CD4-positive, alpha-beta T cell treated with Interleukin-2 at 100 ng/mL for 4 hours (primary cell): ENCODE data around the gene CPA4.
"Not testable (repeated sequence)": the region's sequence is repeated elsewhere in the genome, so short reads cannot be mapped to it uniquely, and the experiment has no call there.

Experiments
- DNase-seq: peaks from one replicate; pipeline ENCODE4 v3.0.0-alpha.2; 2020; ENCODE audit warnings: low spot score

Gene CPA4

GRCh38 chr7:130303127-130303526 is 10.2 kb downstream of the CPA4 start:
- no peak for DNase-seq

DNA sequence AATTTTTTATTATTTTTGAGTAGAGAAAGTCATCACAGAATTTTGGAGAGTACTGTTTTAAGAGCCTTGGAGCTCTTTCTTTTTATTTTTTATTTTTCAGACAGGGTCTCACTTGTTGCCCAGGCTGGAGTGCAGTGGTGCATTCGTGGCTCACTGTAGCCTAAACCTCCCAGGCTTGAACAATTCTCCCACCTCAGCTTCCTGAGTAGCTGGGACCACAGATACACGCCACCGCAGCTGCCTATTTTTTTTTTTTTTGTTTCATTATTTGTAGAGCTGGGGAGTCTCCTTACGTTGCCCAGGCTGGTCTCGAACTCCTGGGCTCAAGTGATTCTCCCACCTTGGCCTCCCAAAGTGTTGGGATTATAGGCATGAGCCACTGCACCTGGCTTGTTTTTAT is 10.6 kb downstream of the CPA4 start:
- no peak for DNase-seq

DNA sequence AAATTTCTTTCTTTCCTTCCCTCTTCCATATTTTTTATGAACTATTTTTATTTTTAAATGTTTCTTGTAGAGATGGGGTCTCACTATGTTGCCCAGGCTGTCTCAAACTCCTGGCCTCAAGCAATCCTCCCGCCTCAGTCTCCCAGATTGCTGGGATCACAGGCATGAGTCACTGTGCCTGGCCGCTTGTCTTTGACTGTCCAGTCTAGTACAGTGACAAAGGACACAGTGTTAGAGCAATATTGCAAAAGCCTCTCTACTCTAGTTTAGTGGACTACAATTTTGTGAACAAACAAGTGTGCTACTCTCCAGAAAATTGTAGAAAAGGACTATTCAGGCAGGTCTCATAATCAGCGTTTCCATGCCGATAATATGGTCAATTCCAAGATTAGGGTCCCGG is 11.0 kb downstream of the CPA4 start:
- no peak for DNase-seq

- no peak for DNase-seq
Observed at GRCh38 chr7:130304878-130305277, 11.9 kb downstream of the CPA4 start.

DNA sequence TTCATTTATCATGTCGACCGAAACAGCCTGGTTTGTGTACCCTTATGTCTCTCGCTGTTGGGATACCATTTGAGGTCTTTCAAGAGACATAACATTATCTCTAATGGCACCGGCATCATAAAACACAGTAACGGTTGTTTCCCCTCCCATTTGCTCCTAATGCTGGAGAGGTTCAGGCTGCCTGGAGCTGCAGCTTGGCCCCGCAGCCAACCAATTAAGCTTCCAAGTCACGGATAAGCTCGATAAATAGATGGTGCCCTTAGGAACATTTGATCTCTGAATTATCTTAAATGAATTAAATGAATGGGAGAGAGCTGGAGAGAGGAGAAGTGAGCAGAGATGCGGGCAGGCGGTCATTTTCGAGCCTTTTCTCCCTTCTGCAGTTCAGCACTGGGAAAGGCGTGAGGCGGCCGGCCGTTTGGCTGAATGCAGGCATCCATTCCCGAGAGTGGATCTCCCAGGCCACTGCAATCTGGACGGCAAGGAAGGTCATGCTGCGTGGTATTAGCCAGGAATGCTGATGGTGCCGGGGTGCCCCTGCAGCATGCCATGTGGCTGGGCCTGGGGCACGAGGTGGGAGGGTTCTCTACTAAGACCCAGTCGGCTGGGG is 12.6 kb downstream of the CPA4 start:
- no peak for DNase-seq

GRCh38 chr7:130309986-130310385 is 17.0 kb downstream of the CPA4 start:
- DNase-seq, result no peak

DNA sequence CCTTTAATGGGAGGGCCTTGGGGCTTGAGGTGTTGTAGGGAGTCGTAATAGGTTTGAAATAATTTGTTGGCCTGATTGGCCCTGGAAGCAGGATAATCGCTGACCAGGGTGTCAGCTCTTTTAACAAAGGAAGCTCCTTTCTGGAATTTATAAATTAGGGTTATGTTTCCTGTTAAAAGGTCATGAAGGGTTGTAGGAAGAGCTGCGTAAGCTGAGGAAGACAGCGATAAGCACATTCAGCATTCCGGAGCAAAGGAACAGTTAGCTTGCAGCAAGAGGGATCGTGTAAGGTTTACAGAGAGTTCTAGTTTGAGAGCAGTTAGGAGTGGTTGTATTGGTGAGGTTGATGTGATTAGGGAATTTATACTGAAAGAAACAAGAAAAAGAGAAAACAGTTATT is 21.3 kb downstream of the CPA4 start:
- no peak for DNase-seq

DNA sequence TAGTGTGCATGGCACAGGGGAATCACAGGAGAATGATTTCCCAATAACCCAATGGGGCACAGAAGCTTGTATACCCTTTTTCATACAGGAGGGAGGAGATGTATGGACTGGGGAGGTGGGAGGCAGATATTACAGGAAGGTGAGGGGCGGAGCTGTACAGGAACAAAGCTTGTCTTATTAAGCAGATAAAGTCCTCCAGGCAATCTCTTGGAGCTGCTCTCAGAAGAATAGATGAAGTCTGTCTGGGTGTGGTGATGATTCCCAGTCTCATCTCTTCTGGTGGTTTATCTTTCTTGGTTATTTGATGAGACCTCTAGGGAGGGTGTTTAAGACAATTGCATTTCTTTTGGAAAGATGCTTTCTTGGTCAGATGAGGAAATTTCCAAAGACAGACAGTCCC is 26.6 kb downstream of the CPA4 start:
- DNase-seq, result no peak

GRCh38 chr7:130321542-130322229 is 28.7 kb downstream of the CPA4 start:
- not testable (repeated sequence) for DNase-seq

DNA sequence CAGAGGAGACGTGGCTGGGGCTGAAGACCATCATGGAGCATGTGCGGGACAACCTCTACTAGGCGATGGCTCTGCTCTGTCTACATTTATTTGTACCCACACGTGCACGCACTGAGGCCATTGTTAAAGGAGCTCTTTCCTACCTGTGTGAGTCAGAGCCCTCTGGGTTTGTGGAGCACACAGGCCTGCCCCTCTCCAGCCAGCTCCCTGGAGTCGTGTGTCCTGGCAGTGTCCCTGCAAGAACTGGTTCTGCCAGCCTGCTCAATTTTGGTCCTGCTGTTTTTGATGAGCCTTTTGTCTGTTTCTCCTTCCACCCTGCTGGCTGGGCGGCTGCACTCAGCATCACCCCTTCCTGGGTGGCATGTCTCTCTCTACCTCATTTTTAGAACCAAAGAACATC is 29.7 kb downstream of the CPA4 start:
- no peak for DNase-seq

DNA sequence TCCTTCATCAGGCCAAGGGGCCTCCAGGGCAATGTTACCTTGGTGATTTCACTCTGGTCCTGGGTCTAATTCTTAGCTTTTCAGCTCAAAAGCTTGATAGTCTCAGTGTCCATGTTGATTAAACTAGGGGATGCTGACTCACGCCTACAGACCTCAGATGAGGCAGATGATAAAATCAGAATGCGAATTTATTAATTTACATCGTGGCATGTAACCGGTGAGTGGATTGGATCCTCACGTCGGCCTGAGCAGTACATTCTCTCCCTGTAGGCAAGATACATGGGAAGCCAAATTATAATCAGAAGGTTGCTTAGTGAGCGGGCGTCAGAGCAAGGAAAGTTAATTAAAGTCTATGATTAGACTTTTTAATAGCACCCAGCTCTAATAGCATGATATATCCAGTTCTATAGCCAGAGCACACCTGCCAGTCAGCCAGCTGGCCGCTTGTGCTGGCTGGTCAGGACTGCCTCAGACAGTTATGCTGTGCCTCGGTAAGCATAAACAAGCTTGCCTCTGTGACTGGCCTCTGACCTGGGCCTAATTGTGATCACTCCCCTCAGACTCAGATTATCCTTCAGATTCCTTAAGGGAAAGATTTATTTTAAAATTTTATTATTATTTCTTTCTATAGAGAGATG is 31.5 kb downstream of the CPA4 start:
- no peak for DNase-seq

DNA sequence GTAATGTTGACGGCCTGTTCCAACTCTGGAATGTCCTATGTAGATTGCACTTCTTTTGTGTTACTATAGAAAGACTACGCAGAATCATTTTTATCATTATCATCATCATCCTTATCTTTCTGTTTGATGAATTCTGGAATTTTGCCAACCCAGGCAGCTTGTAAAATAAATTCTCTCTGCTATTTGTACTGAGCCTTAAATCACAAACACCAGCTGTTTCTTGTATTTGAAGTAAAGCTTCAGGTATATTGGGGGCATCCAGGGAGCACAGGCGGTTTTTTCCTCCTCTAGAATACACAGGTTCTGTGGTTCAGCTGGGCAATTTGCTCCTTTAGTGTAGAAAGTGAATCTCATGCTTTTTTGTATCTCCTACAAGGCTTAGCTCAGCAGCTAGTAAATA is 36.7 kb downstream of the CPA4 start:
- no peak for DNase-seq

GRCh38 chr7:130332259-130333053 is 39.5 kb downstream of the CPA4 start:
- DNase-seq, result no peak

DNA sequence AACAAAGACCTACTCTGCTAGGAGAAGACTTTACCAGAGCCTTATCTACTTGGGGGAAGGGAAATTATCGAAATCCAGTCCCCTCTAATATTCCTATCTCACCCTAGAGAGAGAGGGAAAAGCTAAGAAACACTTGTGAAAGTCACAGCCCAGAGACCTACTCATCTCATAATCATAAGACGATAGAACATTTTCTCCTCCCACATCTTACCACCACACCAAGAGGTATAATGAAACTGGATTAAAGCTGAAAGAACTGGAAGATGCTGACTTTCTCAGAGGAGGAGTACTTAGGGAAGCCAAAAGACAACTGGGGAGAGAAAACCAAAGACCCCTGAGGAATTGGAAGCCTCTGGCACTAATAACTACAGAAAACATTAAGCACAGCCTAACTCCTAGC is 40.9 kb downstream of the CPA4 start:
- no peak for DNase-seq

GRCh38 chr7:130334274-130334673 is 41.3 kb downstream of the CPA4 start:
- DNase-seq, result no peak

GRCh38 chr7:130337410-130337971 is 44.5 kb downstream of the CPA4 start:
- DNase-seq, result no peak

GRCh38 chr7:130338233-130338632 is 45.3 kb downstream of the CPA4 start:
- no peak for DNase-seq

DNA sequence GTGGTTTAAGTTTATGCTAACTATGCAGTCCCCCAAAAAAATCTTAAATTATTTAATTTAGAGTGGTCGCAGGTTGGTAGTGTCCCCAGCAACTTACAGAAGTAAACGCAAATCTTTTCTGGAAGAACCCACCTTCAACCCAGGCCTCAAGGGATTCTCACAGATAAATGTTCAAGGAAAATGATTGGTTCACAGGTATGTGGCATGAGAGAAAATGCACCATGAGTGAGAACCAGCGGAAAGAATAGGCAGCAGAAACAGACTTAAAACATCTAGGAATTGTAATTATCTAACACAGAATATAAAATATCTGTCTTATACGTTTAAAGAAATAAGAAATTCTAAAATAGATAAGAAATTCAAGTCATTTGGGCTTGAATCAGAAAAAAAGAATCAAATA is 48.9 kb downstream of the CPA4 start:
- DNase-seq, result no peak

- no peak for DNase-seq
Observed at GRCh38 chr7:130342701-130343380, 49.9 kb downstream of the CPA4 start.

- DNase-seq, result no peak
Observed at GRCh38 chr7:130344271-130344866, 51.4 kb downstream of the CPA4 start, which contains the start of gene CPA5. CPA5 (plus strand) TSS chr7:130344816; CDS start chr7:130346486, 1,670 bp downstream.

DNA sequence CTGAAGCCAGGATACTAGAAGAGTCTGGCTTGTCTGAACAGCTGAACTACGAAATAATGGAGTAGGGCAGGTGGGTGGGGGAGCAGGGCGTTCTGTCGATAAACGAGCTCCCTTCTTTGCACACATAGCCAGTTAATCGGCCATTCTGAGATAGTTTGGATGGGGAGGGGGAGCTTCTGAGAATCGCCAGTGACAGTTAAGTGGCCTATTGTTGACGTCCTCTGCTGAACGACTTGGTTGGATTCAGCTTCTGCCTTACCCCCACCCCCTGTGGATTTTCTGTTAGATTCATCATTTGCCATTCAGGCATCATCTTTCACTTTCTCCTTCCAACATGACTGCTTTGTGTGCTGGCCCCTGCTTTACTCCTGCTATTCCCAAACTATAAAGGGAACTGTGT is 52.2 kb downstream of the CPA4 start:
- no peak for DNase-seq
